AG04450 (cell line): ENCODE measurements around the gene TRAK2. TPM values are rescaled to one million over a fixed set of nuclear protein-coding genes. Genes with fewer than 3 reads are reported as not detected.

Experiments
- CTCF ChIA-PET: fragments of 300-600, 350-600 bp; formaldehyde crosslinking; extraction: SDS; loops from one replicate; lab custom pipeline; 2022; ENCODE audit warnings: antibody characterized with exemption, inconsistent platforms; lab: Charles Lee
- POLR2A ChIA-PET: fragments of 350-600 bp; formaldehyde crosslinking; extraction: SDS; loops from one replicate; lab custom pipeline; 2021; ENCODE audit warnings: antibody characterized with exemption, inconsistent platforms; lab: Yijun Ruan, JAX
- DNase-seq: peaks from one replicate; pipeline ENCODE4 v3.0.0-alpha.2; 2011; ENCODE audit warnings: low read depth, low spot score
- H3K27ac ChIP-seq: one replicate; pipeline ENCODE4 v1.5.1; 2012; ENCODE audit warnings: low read depth, low read length, control low read depth
- H3K27me3 ChIP-seq: one replicate; pipeline ENCODE4 v1.6.0; 2012; ENCODE audit warnings: low read length; ENCODE audit not compliant: control insufficient read depth, insufficient read depth
- H3K4me3 ChIP-seq: 2 replicates; pipeline ENCODE4 v1.5.1; 2011; ENCODE audit warnings: mild to moderate bottlenecking, low read depth, low read length, control low read depth
- H3K9me3 ChIP-seq: 2 replicates; pipeline ENCODE4 v1.5.1; 2012; ENCODE audit warnings: low read length; ENCODE audit not compliant: control insufficient read depth, insufficient read depth
- polyA plus RNA-seq: library from polyadenylated mRNA; depleted of rRNA; stranded (reverse); fragments of >200 nt; gene quantifications from 2 replicates; pipeline ENCODE4 v1.2.3, GENCODE V29; 2011
- TF ChIP-seq, protein P1 (sequence below): IDR thresholded peaks from 2 replicates; pipeline ENCODE4 v1.5.1; 2011; ENCODE audit warnings: low read depth, low read length, control low read depth, inconsistent platforms

The TRAK2 gene
- polyA plus RNA-seq, 1 experiment: 38.4 TPM

DNA sequence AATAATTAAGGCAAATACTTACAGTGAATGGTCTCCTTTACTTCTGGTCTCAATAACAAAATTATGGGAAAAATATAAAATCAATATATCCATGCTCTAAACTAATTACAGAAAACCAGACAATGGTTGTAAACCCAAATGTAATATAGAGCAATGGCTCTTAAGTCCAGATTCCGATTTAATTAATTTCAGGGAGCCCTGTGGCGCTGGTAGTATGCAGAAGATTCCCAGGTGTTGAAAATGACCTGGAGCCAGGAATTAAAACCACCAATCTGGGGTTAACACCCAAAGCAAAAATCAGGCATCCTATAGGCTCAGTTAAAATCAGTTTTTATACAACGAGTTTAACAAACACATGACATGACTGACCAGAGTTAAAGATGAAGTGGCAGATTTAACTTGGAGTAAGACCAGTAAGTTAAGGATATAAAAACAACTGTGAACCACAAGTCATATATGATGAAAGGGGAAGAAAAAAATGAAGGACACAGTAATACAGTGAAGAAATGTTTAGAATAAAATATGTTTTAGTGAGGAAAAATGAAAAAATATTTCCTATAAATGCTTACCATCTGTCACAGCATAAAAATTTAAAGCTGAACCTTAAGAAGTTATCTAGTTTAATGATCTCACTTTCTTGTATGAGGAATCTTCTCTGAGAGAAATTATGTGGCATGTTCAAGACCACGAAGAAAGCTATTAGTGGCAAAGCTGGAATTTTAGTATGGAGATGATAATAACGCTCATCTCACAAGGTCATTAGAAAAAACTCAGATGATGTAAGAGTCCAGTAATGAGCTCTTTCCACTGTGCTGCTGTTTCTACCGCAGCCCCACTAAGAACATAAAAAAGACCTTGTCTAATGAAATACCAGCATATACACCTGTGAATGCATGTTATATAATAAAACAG lies 48.4 kb downstream of the TRAK2 start:
- H3K27ac ChIP-seq: no peak overlapping the region
- H3K9me3 ChIP-seq: no peaks in the 10 kb centered on the region
- ChIA-PET POLR2A (interaction anchor here (0.6 to 0.7 kb wide), 2 partner anchors 240 to 301 kb away, joined by 3 to 5 read pairs; no protein-coding TSS in a partner anchor), CTCF (interaction anchor here (1.5 to 2.1 kb wide), 2 partner anchors 38 to 171 kb away, joined by 6 to 7 read pairs; no protein-coding TSS in a partner anchor)
- TF ChIP-seq, protein P1, sequence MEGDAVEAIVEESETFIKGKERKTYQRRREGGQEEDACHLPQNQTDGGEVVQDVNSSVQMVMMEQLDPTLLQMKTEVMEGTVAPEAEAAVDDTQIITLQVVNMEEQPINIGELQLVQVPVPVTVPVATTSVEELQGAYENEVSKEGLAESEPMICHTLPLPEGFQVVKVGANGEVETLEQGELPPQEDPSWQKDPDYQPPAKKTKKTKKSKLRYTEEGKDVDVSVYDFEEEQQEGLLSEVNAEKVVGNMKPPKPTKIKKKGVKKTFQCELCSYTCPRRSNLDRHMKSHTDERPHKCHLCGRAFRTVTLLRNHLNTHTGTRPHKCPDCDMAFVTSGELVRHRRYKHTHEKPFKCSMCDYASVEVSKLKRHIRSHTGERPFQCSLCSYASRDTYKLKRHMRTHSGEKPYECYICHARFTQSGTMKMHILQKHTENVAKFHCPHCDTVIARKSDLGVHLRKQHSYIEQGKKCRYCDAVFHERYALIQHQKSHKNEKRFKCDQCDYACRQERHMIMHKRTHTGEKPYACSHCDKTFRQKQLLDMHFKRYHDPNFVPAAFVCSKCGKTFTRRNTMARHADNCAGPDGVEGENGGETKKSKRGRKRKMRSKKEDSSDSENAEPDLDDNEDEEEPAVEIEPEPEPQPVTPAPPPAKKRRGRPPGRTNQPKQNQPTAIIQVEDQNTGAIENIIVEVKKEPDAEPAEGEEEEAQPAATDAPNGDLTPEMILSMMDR: no peak
- no peak for DNase-seq
- H3K27me3 ChIP-seq: no peaks in the 10 kb centered on the region
- H3K4me3 ChIP-seq: no peak overlapping the region

DNA sequence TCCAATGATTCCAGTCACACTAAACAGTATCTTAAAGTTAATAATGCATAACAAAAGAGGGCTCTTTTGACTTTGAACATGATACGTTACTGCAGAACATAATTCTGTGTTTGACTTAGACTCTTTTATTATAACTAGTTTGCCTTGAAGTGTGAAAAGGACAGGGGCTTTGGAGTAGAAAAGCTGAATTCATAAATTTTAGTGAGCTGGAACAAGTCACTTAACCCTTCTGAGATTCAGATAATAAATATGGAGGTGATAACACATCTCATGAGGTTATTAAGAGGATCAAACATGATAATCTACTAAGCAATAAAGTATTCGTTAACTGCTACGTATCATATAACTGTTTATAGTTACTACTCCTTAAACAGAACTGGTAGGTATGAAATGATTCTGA lies 49.4 kb downstream of the TRAK2 start:
- POLR2A ChIA-PET: no interaction called here
- CTCF ChIA-PET: interaction anchor here (1.5 to 2.1 kb wide), 2 partner anchors 37 to 170 kb away, joined by 6 to 7 read pairs; no protein-coding TSS in a partner anchor
- no peaks in the 10 kb centered on the region for H3K9me3 ChIP-seq
- no peak overlapping the region for H3K4me3 ChIP-seq
- H3K27me3 ChIP-seq: no peaks in the 10 kb centered on the region
- H3K27ac ChIP-seq: no peak overlapping the region
- no peak for DNase-seq
- TF ChIP-seq, protein P1: no peak

DNA sequence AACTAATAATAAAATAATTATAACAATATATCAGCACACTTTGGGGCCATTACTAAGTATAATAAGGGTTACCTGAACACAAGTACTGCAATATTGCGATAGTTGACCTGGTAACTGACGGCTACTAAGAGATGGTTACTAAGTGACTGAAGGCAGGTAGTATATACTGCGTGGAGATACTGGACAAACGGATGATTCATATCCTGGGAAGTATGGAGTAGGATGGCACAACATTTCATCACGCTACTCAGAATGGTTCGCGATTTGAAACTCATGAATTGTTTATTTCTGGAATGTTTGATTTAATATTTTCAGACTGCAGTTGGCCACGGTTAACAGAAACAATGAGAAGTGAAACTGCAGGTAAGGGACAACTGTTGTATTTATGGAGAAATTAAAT lies 54.7 kb downstream of the TRAK2 start:
- ChIA-PET CTCF (interaction anchor here (2.4 kb wide), 1 partner anchor 164 kb away, joined by 7 read pairs; no protein-coding TSS in a partner anchor), POLR2A (no interaction called here)
- H3K27ac ChIP-seq: no peak overlapping the region
- TF ChIP-seq, protein P1: no peak
- H3K9me3 ChIP-seq: no peaks in the 10 kb centered on the region
- no peaks in the 10 kb centered on the region for H3K27me3 ChIP-seq
- DNase-seq: no peak
- no peak overlapping the region for H3K4me3 ChIP-seq

DNA sequence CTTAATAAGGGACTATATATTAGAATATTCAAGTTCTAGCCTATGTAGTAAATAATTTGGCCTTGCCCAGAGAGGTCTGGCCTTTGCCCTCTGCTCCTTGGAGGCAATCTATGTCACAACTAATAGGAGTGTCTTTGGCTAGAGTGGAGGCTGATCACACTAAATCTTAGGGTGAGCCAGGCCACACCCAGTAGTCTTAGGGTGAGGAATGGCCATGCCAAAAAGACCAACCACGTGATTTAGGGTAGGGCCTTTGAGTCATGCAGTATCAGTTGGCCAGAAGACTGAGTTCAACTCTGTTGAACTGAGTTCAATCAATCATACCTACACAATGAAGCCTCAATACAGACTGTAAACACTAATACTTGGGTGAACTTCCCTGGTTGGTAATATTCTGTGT lies 68.1 kb downstream of the TRAK2 start:
- H3K27me3 ChIP-seq: no peaks in the 10 kb centered on the region
- ChIA-PET CTCF (no interaction called here), POLR2A (no interaction called here)
- H3K27ac ChIP-seq: no peak overlapping the region
- no peak for DNase-seq
- no peaks in the 10 kb centered on the region for H3K9me3 ChIP-seq
- H3K4me3 ChIP-seq: no peak overlapping the region
- TF ChIP-seq, protein P1: no peak
